ENCODE measurements around the gene CPT2. TPM values are rescaled to one million over a fixed set of nuclear protein-coding genes. Genes with fewer than 3 reads are reported as not detected.
"Not testable (repeated sequence)": the region's sequence is repeated elsewhere in the genome, so short reads cannot be mapped to it uniquely, and the experiment has no call there.

The CPT2 gene
- polyA plus RNA-seq, 1 donor from 2014 or later = 23.8 TPM

GRCh38 chr1:53195246-53196016 is 1.2 kb upstream of the CPT2 start:
- peak overlapping the region in 3 of 4 donors; percentile 98 to 99 (median 98) for H3K4me3 Mint-ChIP-seq
- peak overlapping the region in 2 of 3 donors; percentile 73 to 76 for H3K27ac Mint-ChIP-seq
- peaks cover 4% of the 10 kb centered on the region for H3K36me3 Mint-ChIP-seq
- H3K27me3 Mint-ChIP-seq = no peaks in the 10 kb centered on the region
- H3K9me3 Mint-ChIP-seq = no peaks in the 10 kb centered on the region
- peaks cover 18 to 23% (median 18%) of the 10 kb centered on the region in 3 donors for H3K4me1 Mint-ChIP-seq

- Mint-ChIP-seq H3K27me3 (no peaks in the 10 kb centered on the region), H3K36me3 (peaks cover 7% of the 10 kb centered on the region), H3K4me3 (peak overlapping the region; percentile 94 to 99 (median 98)), H3K27ac (peak overlapping the region; percentile 92 to 95 (median 94)), H3K4me1 (peaks cover 18 to 23% (median 18%) of the 10 kb centered on the region in 3 donors), H3K9me3 (no peaks in the 10 kb centered on the region)
These were observed 573 bp upstream of the CPT2 start for GRCh38 chr1:53196017-53196484.

GRCh38 chr1:53197291-53198200 is 922 bp downstream of the CPT2 start:
- Mint-ChIP-seq H3K9me3 (no peaks in the 10 kb centered on the region), H3K27me3 (no peaks in the 10 kb centered on the region), H3K27ac (peak overlapping the region; percentile 92 to 95 (median 94)), H3K4me3 (peak overlapping the region; percentile 94 to 99 (median 98)), H3K36me3 (peaks cover 11% of the 10 kb centered on the region), H3K4me1 (peaks cover 18 to 23% (median 18%) of the 10 kb centered on the region in 3 donors)

- peaks cover 16% of the 10 kb centered on the region for H3K36me3 Mint-ChIP-seq
- H3K9me3 Mint-ChIP-seq = no peaks in the 10 kb centered on the region
- no peaks in the 10 kb centered on the region for H3K27me3 Mint-ChIP-seq
- peak overlapping the region; percentile 76 to 94 (median 92) for H3K27ac Mint-ChIP-seq
- H3K4me3 Mint-ChIP-seq = peak overlapping the region; percentile 94 to 99 (median 98)
- H3K4me1 Mint-ChIP-seq = peaks cover 18 to 23% (median 18%) of the 10 kb centered on the region in 3 donors
These were observed 1.6 kb downstream of the CPT2 start for GRCh38 chr1:53198241-53198651.

- peak overlapping the region in 1 of 3 donors; percentile 14 for H3K27ac Mint-ChIP-seq
- peaks cover 1 to 6% (median 5%) of the 10 kb centered on the region in 3 donors for H3K4me1 Mint-ChIP-seq
- no peaks in the 10 kb centered on the region for H3K27me3 Mint-ChIP-seq
- no peak overlapping the region for H3K4me3 Mint-ChIP-seq
- peaks cover 17 to 21% (median 18%) of the 10 kb centered on the region in 3 donors for H3K9me3 Mint-ChIP-seq
- peaks cover 43% of the 10 kb centered on the region for H3K36me3 Mint-ChIP-seq
These were observed 6.8 kb downstream of the CPT2 start for GRCh38 chr1:53203466-53203865.

GRCh38 chr1:53205496-53205895 is 8.9 kb downstream of the CPT2 start:
- Mint-ChIP-seq H3K36me3 (peaks cover 46% of the 10 kb centered on the region), H3K9me3 (peaks cover 17 to 23% (median 18%) of the 10 kb centered on the region in 3 donors), H3K4me3 (peak overlapping the region in 1 of 4 donors; percentile 55)
- not testable (repeated sequence) for H3K4me1 Mint-ChIP-seq, H3K27ac Mint-ChIP-seq, H3K27me3 Mint-ChIP-seq

- not testable (repeated sequence) for H3K27me3 Mint-ChIP-seq, H3K4me3 Mint-ChIP-seq, H3K27ac Mint-ChIP-seq, H3K4me1 Mint-ChIP-seq
- peaks cover 17 to 23% (median 18%) of the 10 kb centered on the region in 3 donors for H3K9me3 Mint-ChIP-seq
- H3K36me3 Mint-ChIP-seq = peaks cover 44% of the 10 kb centered on the region
These were observed 9.6 kb downstream of the CPT2 start for GRCh38 chr1:53206083-53206685.

- peaks cover 17 to 23% (median 18%) of the 10 kb centered on the region in 3 donors for H3K9me3 Mint-ChIP-seq
- peaks cover 44% of the 10 kb centered on the region for H3K36me3 Mint-ChIP-seq
- peak overlapping the region in 1 of 3 donors; percentile 78 for H3K27ac Mint-ChIP-seq
- H3K4me1 Mint-ChIP-seq = peaks cover 1 to 5% (median 1%) of the 10 kb centered on the region in 3 donors
- peak overlapping the region in 1 of 4 donors; percentile 28 for H3K4me3 Mint-ChIP-seq
- no peaks in the 10 kb centered on the region for H3K27me3 Mint-ChIP-seq
These were observed 10.2 kb downstream of the CPT2 start for GRCh38 chr1:53206735-53207379.

GRCh38 chr1:53207726-53208125 is 11.1 kb downstream of the CPT2 start:
- Mint-ChIP-seq H3K4me1 (peaks cover 1 to 5% (median 1%) of the 10 kb centered on the region in 3 donors), H3K27me3 (no peaks in the 10 kb centered on the region), H3K36me3 (peaks cover 38% of the 10 kb centered on the region), H3K27ac (peak overlapping the region in 1 of 3 donors; percentile 4), H3K4me3 (no peak overlapping the region), H3K9me3 (peaks cover 17 to 23% (median 18%) of the 10 kb centered on the region in 3 donors)

GRCh38 chr1:53210352-53210751 is 13.7 kb downstream of the CPT2 start:
- Mint-ChIP-seq H3K4me3 (no peak overlapping the region), H3K27me3 (no peaks in the 10 kb centered on the region), H3K4me1 (peaks cover 0 to 5% (median 1%) of the 10 kb centered on the region in 3 donors), H3K27ac (no peak overlapping the region), H3K36me3 (peaks cover 17% of the 10 kb centered on the region), H3K9me3 (peaks cover 8 to 15% (median 8%) of the 10 kb centered on the region in 3 donors)

GRCh38 chr1:53210954-53211353 is 14.3 kb downstream of the CPT2 start:
- peaks cover 6 to 15% (median 8%) of the 10 kb centered on the region in 3 donors for H3K9me3 Mint-ChIP-seq
- no peak overlapping the region for H3K27ac Mint-ChIP-seq
- H3K27me3 Mint-ChIP-seq = no peaks in the 10 kb centered on the region
- H3K4me3 Mint-ChIP-seq = no peak overlapping the region
- peaks cover 0 to 5% (median 1%) of the 10 kb centered on the region in 3 donors for H3K4me1 Mint-ChIP-seq
- peaks cover 17% of the 10 kb centered on the region for H3K36me3 Mint-ChIP-seq

- no peaks in the 10 kb centered on the region for H3K27me3 Mint-ChIP-seq
- H3K36me3 Mint-ChIP-seq = peaks cover 3% of the 10 kb centered on the region
- H3K9me3 Mint-ChIP-seq = no peaks in the 10 kb centered on the region
- H3K4me3 Mint-ChIP-seq = no peak overlapping the region
- peaks cover 0 to 7% (median 4%) of the 10 kb centered on the region in 3 donors for H3K4me1 Mint-ChIP-seq
- H3K27ac Mint-ChIP-seq = peak overlapping the region in 1 of 3 donors; percentile 63
These were observed 17.8 kb downstream of the CPT2 start for GRCh38 chr1:53214376-53214940.

GRCh38 chr1:53218201-53218600 is 21.6 kb downstream of the CPT2 start:
- H3K27ac Mint-ChIP-seq = peak overlapping the region in 1 of 3 donors; percentile 99
- peaks cover 3 to 17% (median 15%) of the 10 kb centered on the region in 3 donors for H3K4me1 Mint-ChIP-seq
- peak overlapping the region in 2 of 4 donors; percentile 52 to 95 for H3K4me3 Mint-ChIP-seq
- H3K36me3 Mint-ChIP-seq = no peaks in the 10 kb centered on the region
- H3K27me3 Mint-ChIP-seq = no peaks in the 10 kb centered on the region
- H3K9me3 Mint-ChIP-seq = no peaks in the 10 kb centered on the region

- Mint-ChIP-seq H3K9me3 (no peaks in the 10 kb centered on the region), H3K36me3 (no peaks in the 10 kb centered on the region), H3K27ac (peak overlapping the region; percentile 98 to 99 (median 99)), H3K4me3 (peak overlapping the region; percentile 91 to 98 (median 96)), H3K4me1 (peaks cover 3 to 17% (median 15%) of the 10 kb centered on the region in 3 donors), H3K27me3 (no peaks in the 10 kb centered on the region)
These were observed 23.1 kb downstream of the CPT2 start for GRCh38 chr1:53219711-53220110.

Measured in IgD-negative memory B cell (primary cell).